GM12874 (cell line): ENCODE data around the gene ACSS3.

ENCODE experiments used
- TF ChIP-seq, protein P1 (sequence below): IDR thresholded peaks from 2 replicates; pipeline ENCODE4 v1.5.1; 2011; ENCODE audit warnings: low read depth, mild to moderate bottlenecking, control low read depth, low read length, moderate library complexity; ENCODE audit not compliant: insufficient read depth

The ACSS3 gene

DNA sequence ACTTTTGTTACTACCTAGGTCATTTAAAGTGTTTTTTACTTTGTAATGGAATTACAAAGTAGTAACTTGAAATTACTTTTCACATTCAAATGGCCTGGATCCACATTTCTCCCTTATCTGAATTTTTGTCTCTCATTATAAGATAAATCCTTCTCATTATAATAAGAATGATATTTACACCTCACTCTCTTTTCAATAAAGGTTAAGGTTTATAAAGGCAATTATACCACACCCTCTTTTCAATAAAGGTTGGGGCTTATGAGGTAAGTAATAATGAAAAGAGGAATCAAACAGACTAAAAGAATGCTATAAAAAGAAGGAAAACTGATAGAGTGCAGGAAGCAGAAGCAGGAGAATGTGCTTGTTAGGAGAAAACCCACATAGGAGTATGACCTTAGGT is 210.8 kb downstream of the ACSS3 start:
- TF ChIP-seq, protein P1, sequence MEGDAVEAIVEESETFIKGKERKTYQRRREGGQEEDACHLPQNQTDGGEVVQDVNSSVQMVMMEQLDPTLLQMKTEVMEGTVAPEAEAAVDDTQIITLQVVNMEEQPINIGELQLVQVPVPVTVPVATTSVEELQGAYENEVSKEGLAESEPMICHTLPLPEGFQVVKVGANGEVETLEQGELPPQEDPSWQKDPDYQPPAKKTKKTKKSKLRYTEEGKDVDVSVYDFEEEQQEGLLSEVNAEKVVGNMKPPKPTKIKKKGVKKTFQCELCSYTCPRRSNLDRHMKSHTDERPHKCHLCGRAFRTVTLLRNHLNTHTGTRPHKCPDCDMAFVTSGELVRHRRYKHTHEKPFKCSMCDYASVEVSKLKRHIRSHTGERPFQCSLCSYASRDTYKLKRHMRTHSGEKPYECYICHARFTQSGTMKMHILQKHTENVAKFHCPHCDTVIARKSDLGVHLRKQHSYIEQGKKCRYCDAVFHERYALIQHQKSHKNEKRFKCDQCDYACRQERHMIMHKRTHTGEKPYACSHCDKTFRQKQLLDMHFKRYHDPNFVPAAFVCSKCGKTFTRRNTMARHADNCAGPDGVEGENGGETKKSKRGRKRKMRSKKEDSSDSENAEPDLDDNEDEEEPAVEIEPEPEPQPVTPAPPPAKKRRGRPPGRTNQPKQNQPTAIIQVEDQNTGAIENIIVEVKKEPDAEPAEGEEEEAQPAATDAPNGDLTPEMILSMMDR, result no peak

- TF ChIP-seq, protein P1, result no peak
Observed at GRCh38 chr12:81294325-81295190, 216.7 kb downstream of the ACSS3 start.

- TF ChIP-seq, protein P1, result no peak
Observed at GRCh38 chr12:81295251-81295650, 217.4 kb downstream of the ACSS3 start.

DNA sequence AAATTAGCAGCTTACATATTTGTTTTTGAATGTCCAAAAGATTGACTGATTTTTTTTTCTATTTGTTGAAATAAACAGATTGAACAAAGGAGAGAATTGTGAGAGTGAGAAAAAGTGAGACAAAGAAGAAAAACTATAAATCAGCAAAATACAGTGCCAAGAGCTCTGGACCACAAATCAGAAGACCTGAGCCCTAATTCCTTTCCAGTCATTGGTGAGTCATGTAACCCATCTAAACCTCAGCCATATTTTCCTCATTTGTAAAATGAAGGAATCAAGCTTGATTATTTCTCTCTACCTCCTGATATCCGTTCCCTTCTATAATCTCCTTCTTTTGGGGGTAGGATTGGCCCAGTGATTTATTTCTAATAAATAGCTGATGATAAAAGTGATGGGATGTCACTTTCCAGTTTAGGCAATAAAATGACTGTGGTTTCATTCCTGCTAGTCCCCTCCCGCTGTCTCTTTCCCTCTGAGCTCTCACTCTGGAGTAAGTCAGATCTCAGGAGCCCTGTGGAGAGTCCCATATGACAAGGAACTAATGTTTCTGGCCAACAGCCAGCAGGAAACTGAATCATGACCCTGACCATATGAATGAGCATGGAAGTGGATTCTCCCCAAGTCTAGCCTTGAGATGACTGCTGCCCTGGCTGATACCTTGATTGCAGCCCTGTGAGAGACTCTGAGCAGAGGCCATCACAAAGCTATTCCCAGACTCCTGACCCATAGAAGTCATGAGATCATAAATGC is 218.9 kb downstream of the ACSS3 start:
- TF ChIP-seq, protein P1, result no peak

DNA sequence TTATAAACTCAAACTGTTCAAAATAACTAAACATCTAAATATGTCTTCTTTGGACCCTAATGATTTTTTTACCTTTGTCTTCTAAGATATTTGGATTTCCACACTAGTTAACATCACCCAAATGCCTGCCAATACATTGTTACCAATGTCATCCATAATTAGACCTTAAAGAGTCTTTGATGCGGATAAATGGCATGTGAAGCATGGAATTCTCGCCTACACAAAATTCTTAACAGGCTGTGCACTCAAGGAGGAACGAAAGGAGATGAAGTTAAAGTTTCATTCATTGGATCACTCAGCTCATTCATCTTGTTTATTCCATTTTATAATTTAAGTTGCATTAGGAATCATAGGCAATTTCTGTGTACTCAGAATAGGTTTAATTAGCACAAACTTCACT is 219.7 kb downstream of the ACSS3 start:
- TF ChIP-seq, protein P1, result no peak

- TF ChIP-seq, protein P1, result no peak
Observed at GRCh38 chr12:81300454-81300853, 222.6 kb downstream of the ACSS3 start.

DNA sequence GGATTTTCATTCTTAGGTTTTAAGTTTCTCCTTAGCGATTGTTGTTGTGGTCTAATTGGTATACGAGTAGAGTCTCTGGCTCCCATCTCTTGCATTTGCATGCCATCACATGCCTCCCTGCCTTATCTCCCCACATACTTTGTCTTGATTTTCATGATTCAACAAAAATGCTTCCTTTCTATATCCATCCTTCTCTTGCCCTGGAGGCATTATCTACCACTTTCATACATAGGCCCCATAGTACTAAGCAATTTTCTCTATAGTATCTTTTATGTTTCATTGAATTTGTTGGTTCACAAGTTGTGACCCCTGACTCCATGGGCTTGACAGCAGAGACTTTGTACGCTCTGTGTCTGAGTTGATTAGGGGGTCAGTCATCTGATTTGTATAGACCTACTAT is 226.1 kb downstream of the ACSS3 start:
- TF ChIP-seq, protein P1, result no peak
